AG08395 (cell line): ENCODE results near the gene TGM3.
"Not testable (repeated sequence)": the region's sequence is repeated elsewhere in the genome, so short reads cannot be mapped to it uniquely, and the experiment has no call there.

Experiments used
- DNase-seq: peaks from one replicate; pipeline ENCODE4 v3.0.0; 2012; ENCODE audit warnings: mixed read lengths, low spot score

The TGM3 gene

GRCh38 chr20:2295886-2296515, at the start of gene TGM3:
Gene TGM3, plus strand, starts transcription at chr20:2296001. Its CDS starts 63 bp downstream, at chr20:2296064.
- no peak for DNase-seq

GRCh38 chr20:2246069-2246491, 49.7 kb upstream of the TGM3 start:
- no peak for DNase-seq

GRCh38 chr20:2248837-2249236, 47.0 kb upstream of the TGM3 start:
- DNase-seq, result no peak

GRCh38 chr20:2249935-2250334, 45.9 kb upstream of the TGM3 start:
- no peak for DNase-seq

GRCh38 chr20:2252419-2252997, 43.3 kb upstream of the TGM3 start:
- no peak for DNase-seq

GRCh38 chr20:2253256-2253655, 42.5 kb upstream of the TGM3 start:
- DNase-seq, result no peak

GRCh38 chr20:2254333-2254732, 41.5 kb upstream of the TGM3 start:
- DNase-seq, result no peak

- DNase-seq, result no peak
Observed at GRCh38 chr20:2255926-2256531, 39.8 kb upstream of the TGM3 start.

- no peak for DNase-seq
Observed at GRCh38 chr20:2259731-2260130, 36.1 kb upstream of the TGM3 start.

GRCh38 chr20:2260250-2260649, 35.6 kb upstream of the TGM3 start:
- no peak for DNase-seq

GRCh38 chr20:2261046-2261485, 34.7 kb upstream of the TGM3 start:
- no peak for DNase-seq

- DNase-seq, result no peak
Observed at GRCh38 chr20:2261629-2262028, 34.2 kb upstream of the TGM3 start.

GRCh38 chr20:2264118-2264517, 31.7 kb upstream of the TGM3 start:
- DNase-seq, result no peak

- not testable (repeated sequence) for DNase-seq
Observed at GRCh38 chr20:2264621-2265374, 31.0 kb upstream of the TGM3 start.

- DNase-seq, result no peak
Observed at GRCh38 chr20:2273634-2274302, 22.0 kb upstream of the TGM3 start.

- DNase-seq, result no peak
Observed at GRCh38 chr20:2276015-2276414, 19.8 kb upstream of the TGM3 start.

GRCh38 chr20:2279253-2279779, 16.5 kb upstream of the TGM3 start:
- DNase-seq, result no peak

GRCh38 chr20:2280082-2280481, 15.7 kb upstream of the TGM3 start:
- no peak for DNase-seq

GRCh38 chr20:2281563-2281962, 14.2 kb upstream of the TGM3 start:
- no peak for DNase-seq

- no peak for DNase-seq
Observed at GRCh38 chr20:2282181-2282580, 13.6 kb upstream of the TGM3 start.

GRCh38 chr20:2283706-2284423, 11.9 kb upstream of the TGM3 start:
- no peak for DNase-seq
